ENCODE data around the gene ST6GALNAC6.

DNA sequence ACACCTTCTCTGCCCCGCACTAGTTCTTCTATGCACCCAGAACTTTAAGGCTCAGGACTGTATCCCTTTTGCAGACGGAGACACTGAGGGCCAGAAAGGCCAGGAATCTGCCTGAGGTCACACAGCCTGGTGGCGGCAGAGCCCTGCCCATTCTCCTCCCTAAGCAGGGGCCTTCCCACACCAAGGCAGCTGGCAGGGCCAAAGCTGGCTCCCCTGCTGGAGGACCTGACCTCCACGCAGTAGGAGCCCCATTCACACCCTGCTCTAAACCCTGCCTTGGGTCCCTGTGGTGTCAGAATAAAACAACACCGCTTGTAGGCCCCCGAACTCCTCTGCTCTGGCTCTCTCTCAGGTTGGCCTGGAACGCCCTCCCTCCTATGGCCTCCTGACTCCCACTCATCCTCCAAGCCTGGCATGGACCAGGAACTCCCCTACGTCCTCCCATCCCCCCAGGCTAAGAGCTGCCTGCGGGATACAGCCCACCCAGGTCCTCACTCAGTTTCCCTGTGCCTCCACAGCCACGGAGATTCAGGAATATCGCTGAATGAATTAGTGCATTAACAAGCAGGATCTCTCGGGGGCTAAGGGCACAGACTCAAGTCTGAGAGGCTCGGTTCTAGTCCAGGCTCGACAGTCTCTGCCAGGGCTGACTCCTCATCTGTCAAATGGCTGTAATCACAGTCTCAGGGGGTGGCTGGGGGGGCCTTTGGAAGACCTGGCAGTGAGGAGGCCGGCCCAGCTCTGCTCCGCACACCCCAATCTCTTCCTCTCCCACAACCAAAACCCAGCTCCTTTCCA lies 2.8 kb downstream of the ST6GALNAC6 start:
- TF ChIP-seq, protein P1, sequence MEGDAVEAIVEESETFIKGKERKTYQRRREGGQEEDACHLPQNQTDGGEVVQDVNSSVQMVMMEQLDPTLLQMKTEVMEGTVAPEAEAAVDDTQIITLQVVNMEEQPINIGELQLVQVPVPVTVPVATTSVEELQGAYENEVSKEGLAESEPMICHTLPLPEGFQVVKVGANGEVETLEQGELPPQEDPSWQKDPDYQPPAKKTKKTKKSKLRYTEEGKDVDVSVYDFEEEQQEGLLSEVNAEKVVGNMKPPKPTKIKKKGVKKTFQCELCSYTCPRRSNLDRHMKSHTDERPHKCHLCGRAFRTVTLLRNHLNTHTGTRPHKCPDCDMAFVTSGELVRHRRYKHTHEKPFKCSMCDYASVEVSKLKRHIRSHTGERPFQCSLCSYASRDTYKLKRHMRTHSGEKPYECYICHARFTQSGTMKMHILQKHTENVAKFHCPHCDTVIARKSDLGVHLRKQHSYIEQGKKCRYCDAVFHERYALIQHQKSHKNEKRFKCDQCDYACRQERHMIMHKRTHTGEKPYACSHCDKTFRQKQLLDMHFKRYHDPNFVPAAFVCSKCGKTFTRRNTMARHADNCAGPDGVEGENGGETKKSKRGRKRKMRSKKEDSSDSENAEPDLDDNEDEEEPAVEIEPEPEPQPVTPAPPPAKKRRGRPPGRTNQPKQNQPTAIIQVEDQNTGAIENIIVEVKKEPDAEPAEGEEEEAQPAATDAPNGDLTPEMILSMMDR (conservative IDR thresholded peaks at IDR 0.05 in 1 of 2, IDR thresholded peaks at IDR 0.05 in 1 of 2; ENCODE audit: extremely low read depth in 1 of 2, insufficient read depth in 1 of 2, low read depth in 1 of 2, low read length in 2 of 2): no peak
- no peak for TF ChIP-seq EZH2 (IDR thresholded peaks at IDR 0.05; ENCODE audit: borderline replicate concordance, low read length)

Measured in mammary epithelial cell (primary cell).